ENCODE results near the gene TMEM165. TPM values are rescaled to one million over a fixed set of nuclear protein-coding genes. Genes with fewer than 3 reads are reported as not detected.

The TMEM165 gene
- total and polyA plus RNA-seq, 10 of the 15 experiments (the other 5 are each of a cell fraction or from before 2014, with no cell fraction given), result 18.3 to 141 (median 81.1) TPM

GRCh38 chr4:55386840-55387239, 8.9 kb upstream of the TMEM165 start:
- WGBS (ENCODE audit: insufficient coverage, insufficient replicate concordance, low lambda C conversion rate, missing lambda C conversion rate), result 50% methylated on average over 2 of the region's 2 CpGs
- intact Hi-C loops (cut with micrococcal nuclease; ENCODE audit: unreplicated experiment) (no loop called here), in situ Hi-C loops (cut with MboI) (no loop called here)
- no peak for DNase-seq (ENCODE audit: low read depth, low spot score)
- no peak overlapping the region for H3K9ac ChIP-seq (ENCODE audit: control insufficient read depth, insufficient read depth, low read length)
- CTCF ChIA-PET, result interaction anchor here (1.3 kb wide), 1 partner anchor 8 kb away, joined by 3 read pairs; the partner anchor contains the start of gene TMEM165
- no peaks in the 10 kb centered on the region for H3K27me3 ChIP-seq (replicated peaks in 1 of 2; ENCODE audit: control insufficient read depth in 2 of 2, insufficient read depth in 2 of 2, low read length in 1 of 2)
- H3K4me3 ChIP-seq, result no peak overlapping the region
- no peaks in the 10 kb centered on the region for H3K79me2 ChIP-seq (ENCODE audit: control insufficient read depth, insufficient read depth, low read length)
- no peaks in the 10 kb centered on the region for H3K36me3 ChIP-seq (ENCODE audit: control insufficient read depth in 2 of 2, insufficient read depth in 2 of 2, low read length in 1 of 2)
- H4K20me1 ChIP-seq (ENCODE audit: control insufficient read depth, insufficient read depth), result no peaks in the 10 kb centered on the region
- TF ChIP-seq IRF4 (IDR thresholded peaks at IDR 0.05; ENCODE audit: low read depth, low read length) (no peak), CHD2 (IDR thresholded peaks at IDR 0.05; ENCODE audit: borderline replicate concordance, low read depth, low read length) (no peak), PML (IDR thresholded peaks at IDR 0.05; ENCODE audit: low read length) (no peak), CEBPB (IDR thresholded peaks at IDR 0.05; ENCODE audit: borderline replicate concordance in 1 of 2, low read depth in 2 of 2, low read length in 2 of 2) (no peak), ZBTB33 (IDR thresholded peaks at IDR 0.05) (no peak)
- no peak for ATAC-seq
- SMC1A ChIA-PET (ENCODE audit: uncharacterized antibody, unreplicated experiment), result interaction anchor here (0.6 to 1.7 kb wide), 2 partner anchors 8 to 14 kb away, joined by 3 to 7 read pairs; partner anchors contain the start of gene TMEM165
- H2AFZ ChIP-seq (ENCODE audit: control insufficient read depth, low read depth, low read length), result no peak overlapping the region
- no peaks in the 10 kb centered on the region for H3K4me1 ChIP-seq (ENCODE audit: control insufficient read depth, insufficient read depth, low read length)
- BruUV-seq (replicated peaks), result no TSS peak
- H3K4me2 ChIP-seq (ENCODE audit: control insufficient read depth, insufficient read depth), result no peak overlapping the region
- H3K9me3 ChIP-seq (replicated peaks; ENCODE audit: control insufficient read depth, insufficient read depth, low read length), result no peaks in the 10 kb centered on the region
- no peak for FAIRE-seq
- RAD21 ChIA-PET (ENCODE audit: unreplicated experiment), result no interaction called here
- H3K27ac ChIP-seq (ENCODE audit: control insufficient read depth, insufficient read depth), result no peak overlapping the region
- POLR2A ChIA-PET, result interaction anchor here (1.7 kb wide), 1 partner anchor 9 kb away, joined by 7 read pairs; the partner anchor contains the start of gene TMEM165
